GM21723 (cell line): ENCODE data around the gene MAN1A1.

Source experiments
- ATAC-seq: cut with Tn5 transposase; IDR thresholded peaks from one replicate; pipeline ENCODE4 v1.9.1; 2021; ENCODE audit warnings: mild to moderate bottlenecking, moderate library complexity; ENCODE audit not compliant: unreplicated experiment

Gene MAN1A1

DNA sequence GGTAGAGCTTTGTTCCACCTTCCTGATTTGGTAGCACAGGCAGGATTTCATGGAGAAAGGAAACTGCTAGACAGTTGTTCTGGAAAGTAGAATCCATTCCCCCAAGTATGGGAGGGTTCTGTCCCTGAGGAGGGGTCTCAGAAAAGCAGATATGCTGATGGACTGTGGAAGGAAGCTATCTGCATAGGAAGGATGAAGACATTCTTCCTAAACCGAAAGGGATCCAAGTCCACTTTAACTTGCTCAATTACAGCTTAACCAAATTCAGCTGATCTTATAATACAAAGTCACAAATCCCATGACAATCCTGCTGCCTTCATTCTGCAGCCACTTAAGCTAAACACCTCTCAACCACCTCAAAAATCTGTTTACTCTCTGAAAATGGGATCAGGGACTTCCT, 2.6 kb downstream of the MAN1A1 start:
- no peak for ATAC-seq

GRCh38 chr6:119346450-119346849, 3.1 kb downstream of the MAN1A1 start:
- ATAC-seq, result no peak

DNA sequence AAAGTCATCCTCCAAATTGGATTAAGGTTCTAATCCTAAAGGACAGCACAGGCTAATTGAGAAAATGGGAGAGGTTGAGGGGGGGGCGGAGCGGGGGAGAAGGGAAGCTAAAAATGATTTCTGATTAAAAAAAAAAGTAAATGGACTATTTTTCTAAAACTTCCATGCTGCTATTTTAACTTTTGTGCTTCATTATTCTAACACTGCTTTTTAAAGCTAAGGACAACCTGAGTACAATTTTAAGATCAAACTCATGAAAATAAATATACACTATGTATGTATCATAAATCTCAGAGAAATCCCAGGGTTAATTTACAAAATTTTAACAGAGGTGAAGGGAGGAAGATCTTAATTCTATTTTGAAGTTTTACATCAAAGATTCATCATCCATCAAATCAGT, 4.4 kb downstream of the MAN1A1 start:
- ATAC-seq, result no peak

DNA sequence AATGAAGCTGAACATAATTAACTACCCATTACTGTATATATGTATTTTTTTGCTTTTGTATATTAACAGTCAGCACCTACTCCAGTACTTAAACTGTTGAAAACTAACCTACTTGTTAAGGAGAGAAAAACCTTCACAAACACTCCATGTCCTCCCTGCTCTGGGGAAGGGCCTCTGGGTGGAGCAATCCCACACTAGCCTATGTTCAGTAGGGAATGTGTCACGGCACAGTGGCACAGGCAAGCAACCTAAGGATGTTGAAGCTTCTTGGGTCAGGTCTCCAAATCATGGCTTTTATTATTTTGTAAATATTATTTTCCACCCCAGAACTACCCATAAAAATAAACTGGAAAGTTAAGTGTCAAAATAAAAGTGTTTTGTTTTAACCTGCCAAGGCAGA, 5.3 kb downstream of the MAN1A1 start:
- no peak for ATAC-seq

- ATAC-seq, result no peak
Measured at GRCh38 chr6:119343573-119344146, 5.9 kb downstream of the MAN1A1 start.

- no peak for ATAC-seq
Measured at GRCh38 chr6:119343167-119343566, 6.4 kb downstream of the MAN1A1 start.

DNA sequence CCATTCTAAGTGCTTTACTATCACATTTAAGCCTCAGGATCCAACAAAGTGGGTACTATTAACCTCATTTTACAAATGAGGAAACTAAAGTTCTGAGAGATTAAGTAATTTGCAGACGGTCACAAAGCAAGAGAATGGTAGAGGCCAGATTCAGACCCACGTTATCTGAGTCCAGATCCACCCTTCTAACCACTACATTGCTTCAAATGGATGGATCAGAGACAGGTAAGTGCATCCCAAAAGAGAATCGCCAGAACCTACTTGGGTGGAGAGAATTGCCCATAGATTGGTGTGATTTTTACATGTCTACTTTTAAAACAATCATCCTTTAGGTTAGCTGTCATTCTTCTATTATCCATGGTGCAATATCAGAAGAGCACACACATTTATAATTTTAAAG, 7.1 kb downstream of the MAN1A1 start:
- no peak for ATAC-seq

- ATAC-seq, result no peak
Measured at GRCh38 chr6:119340796-119341487, 8.6 kb downstream of the MAN1A1 start.

DNA sequence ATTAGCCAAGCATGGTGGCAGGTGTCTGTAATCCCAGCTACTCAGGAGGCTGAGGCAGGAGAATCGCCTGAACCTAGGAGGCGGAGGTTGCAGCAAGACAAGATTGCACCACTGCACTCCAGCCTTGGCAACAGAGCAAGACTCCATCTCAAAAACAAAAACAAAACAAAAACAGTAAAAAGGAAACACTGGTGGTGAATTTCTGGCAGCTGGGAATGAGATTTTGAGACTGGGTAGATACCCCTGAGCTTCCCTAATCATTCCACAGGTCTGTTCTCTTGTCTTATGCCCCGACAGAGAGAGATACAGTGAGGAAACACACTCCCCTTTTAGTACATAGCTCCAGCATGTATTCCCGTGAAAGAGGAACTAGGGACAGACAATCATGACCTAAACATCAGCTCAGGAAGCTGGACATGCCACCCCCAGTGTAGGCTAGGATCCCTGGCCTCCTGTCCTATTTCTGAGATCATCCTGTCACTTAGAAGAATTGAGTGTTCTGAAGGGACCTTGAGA, 9.6 kb downstream of the MAN1A1 start:
- ATAC-seq, result no peak

- ATAC-seq, result no peak
Measured at GRCh38 chr6:119337762-119338161, 11.8 kb downstream of the MAN1A1 start.

GRCh38 chr6:119337252-119337651, 12.3 kb downstream of the MAN1A1 start:
- ATAC-seq, result no peak

DNA sequence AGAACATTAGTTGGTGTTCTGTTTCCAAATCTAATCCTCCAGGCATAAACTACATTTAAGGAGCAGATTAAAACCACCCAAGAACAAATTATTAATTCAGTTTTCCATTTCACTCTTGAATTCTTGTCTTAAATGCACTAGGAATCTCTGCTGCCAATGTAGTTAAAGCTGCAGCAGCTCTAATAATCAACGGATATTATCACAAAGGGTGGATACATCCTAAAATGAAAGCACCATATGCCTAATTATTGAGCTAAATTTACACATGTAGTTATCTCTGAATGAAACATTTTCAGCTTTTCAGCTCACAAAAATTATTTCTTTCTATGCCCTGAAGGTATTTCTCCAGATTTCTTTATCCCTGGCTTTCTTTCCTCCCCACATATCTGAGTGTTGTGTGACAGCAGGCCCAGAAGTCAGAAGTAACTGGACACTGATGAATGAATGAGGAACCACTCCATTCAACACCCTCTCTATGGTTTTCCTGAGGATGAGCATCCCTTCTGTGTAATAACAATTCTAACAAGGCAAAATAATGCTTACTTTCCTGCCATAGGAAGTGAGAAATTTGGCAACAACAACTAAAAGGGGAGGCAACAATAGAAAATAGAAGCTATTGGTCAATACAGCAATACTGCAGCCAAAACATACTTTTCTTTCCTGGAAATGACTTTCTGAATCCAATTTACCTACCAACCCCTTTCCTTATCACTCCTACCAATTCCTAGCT, 14.9 kb downstream of the MAN1A1 start:
- ATAC-seq, result no peak

GRCh38 chr6:119333707-119334295, 15.8 kb downstream of the MAN1A1 start:
- peak; percentile 60 for ATAC-seq

- no peak for ATAC-seq
Measured at GRCh38 chr6:119333063-119333609, 16.4 kb downstream of the MAN1A1 start.

DNA sequence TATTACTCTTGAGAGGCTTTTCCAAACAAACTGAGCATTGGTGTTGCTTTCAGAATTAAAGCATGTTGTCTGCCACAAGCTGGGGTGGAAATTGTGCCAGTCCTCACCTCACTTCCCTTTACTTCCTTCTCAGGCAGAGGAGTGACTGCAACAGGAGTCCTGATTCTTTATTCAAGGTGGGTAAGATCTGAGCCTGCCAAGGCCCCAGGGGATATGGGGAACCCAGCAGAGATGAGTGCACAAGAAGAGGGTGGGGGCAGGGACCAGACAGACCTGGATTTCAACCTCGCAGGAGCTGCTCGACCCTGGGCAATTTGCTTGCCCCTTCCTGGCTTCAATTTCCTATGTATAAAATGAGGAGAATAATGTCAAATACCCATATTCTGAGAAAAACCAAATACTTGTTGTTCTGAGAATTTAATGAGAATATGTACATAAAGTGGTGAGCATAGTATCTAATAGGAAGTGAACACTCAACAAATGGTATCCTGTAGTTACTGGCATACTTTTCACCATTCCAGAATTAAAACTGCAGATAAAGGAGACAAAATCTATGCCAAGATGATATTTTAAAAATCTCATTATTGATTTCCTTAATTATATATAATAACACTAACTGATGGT, 17.8 kb downstream of the MAN1A1 start:
- no peak for ATAC-seq

GRCh38 chr6:119330520-119331113, 18.9 kb downstream of the MAN1A1 start:
- no peak for ATAC-seq

DNA sequence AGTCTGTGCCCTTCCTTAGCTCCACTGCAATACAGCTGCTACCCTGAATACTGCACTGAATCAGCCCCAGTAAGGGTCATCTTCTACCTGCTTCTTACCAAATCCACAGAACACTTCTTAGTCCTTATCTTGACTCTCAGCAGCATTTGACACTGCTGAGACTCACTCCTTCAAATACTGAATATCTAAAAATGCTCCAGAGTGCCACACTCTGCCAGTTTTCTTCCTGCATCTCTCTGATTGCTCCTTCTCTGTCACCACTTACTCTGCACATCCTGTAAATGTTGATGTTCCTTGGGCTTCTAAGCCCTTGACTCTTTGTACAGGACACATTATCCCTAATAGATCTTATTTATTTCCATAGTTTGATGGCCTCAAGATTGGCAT, 19.8 kb downstream of the MAN1A1 start:
- ATAC-seq, result no peak

- no peak for ATAC-seq
Measured at GRCh38 chr6:119328892-119329793, 20.4 kb downstream of the MAN1A1 start.

- ATAC-seq, result no peak
Measured at GRCh38 chr6:119328254-119328653, 21.3 kb downstream of the MAN1A1 start.

DNA sequence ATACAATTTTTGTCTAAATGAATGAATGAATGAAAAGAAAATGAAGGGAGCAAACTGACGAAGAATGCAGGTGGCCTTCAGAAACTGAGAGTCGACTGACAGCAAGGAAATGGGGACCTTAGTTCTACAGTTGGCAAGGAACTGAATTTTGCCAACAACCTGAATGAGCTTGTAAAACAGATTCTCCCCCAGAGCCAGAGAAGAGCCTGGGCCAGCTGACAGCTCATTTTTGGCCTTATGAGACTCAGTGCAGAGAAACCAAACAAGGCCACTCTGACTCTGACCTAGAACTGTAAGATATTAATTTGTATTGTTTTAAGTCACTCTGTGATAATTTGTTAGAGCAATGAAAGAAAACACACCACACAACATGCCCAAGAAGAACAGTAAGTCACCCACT, 21.8 kb downstream of the MAN1A1 start:
- no peak for ATAC-seq
